Activated CD8-positive, alpha-beta memory T cell treated with anti-CD3 and anti-CD28 coated beads, Interleukin-2, amount 50 U/mL, for 1 hour (primary cell): ENCODE measurements around the gene GADL1.

Source experiments
- DNase-seq: peaks from one replicate; pipeline ENCODE4 v3.0.0-alpha.2; 2020; ENCODE audit errors: extremely low read depth

Gene GADL1

GRCh38 chr3:30878862-30879261 lies 15.6 kb downstream of the GADL1 start:
- DNase-seq: no peak

DNA sequence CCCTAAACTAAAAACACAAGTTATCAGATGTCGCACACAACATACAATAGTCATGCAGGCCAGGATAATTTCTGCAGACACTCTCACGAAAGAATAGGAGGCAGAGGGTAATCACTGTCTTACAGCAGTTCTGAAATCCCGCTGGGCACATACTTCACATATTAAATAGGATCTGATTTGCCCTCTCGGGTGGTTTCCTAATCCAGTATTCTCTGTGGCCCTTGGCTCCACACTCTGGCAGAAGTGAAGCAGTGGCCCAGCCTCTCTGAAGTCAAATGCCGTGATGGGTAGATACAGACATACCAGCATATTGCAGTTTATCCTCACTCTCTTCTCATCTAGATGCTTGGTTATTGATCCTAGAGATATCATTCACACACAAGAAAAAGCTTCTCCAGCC lies 19.0 kb downstream of the GADL1 start:
- no peak for DNase-seq

DNA sequence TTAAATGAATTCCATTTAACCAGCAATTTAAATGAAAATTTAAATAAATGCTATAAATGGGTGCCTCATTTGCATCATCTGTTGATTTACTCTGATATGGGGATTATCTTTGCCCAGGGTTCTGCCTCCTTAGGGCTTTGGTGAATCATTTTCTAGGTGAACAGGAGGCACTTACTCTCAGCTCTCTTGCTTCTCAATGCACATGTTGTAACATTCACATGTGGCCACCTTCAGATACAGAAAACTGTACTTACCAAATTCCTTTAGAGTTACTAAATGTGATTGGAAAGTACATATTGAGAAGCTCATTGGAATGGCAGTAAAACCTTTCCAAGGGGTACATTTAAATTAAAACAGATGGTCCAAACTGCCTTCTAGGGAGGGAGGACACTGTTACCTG lies 20.8 kb downstream of the GADL1 start:
- no peak for DNase-seq

DNA sequence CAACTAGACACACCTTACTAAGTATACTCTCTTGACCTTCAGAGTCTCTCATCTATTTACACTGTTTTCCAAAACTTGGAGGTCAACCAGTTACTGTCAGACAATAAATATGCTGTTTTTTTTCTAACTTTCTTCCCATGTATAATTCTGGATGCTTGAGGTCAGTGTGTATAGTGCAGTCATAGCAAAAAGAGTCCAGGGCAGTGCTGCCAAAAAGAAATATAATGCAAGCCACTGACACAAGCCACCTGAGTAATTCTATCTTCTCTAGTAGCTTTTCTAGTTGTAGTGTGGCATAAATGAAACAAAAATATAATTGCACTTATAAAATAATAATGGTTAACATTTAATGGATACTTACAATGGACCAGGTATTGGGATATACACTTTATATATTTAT lies 21.6 kb downstream of the GADL1 start:
- DNase-seq: no peak

- DNase-seq: no peak
These were observed 22.7 kb downstream of the GADL1 start for GRCh38 chr3:30871720-30872119.

DNA sequence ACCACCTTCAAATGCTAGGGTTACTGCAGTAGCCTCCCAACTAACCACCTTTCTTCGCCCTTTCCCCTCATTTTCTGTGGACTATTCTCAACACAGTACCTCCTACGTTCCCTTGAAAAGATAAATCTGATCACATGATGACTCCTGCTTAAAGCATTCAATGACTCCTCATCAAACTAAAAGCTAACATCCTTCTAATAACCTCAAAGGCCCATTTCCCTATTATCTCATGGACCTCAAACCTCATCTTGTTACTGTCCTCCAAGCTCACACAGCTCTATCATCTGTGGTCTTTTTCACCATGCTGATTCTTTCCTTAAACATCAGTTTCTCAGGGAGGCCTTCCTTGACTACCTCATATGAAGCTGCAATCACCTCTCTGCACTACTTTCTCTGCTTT lies 29.6 kb downstream of the GADL1 start:
- DNase-seq: no peak

GRCh38 chr3:30864132-30864531 lies 30.3 kb downstream of the GADL1 start:
- no peak for DNase-seq

- no peak for DNase-seq
These were observed 32.5 kb downstream of the GADL1 start for GRCh38 chr3:30862004-30862403.

- no peak for DNase-seq
These were observed 35.5 kb downstream of the GADL1 start for GRCh38 chr3:30858894-30859389.

GRCh38 chr3:30855400-30856292 lies 38.8 kb downstream of the GADL1 start:
- no peak for DNase-seq

GRCh38 chr3:30852833-30853232 lies 41.6 kb downstream of the GADL1 start:
- no peak for DNase-seq

DNA sequence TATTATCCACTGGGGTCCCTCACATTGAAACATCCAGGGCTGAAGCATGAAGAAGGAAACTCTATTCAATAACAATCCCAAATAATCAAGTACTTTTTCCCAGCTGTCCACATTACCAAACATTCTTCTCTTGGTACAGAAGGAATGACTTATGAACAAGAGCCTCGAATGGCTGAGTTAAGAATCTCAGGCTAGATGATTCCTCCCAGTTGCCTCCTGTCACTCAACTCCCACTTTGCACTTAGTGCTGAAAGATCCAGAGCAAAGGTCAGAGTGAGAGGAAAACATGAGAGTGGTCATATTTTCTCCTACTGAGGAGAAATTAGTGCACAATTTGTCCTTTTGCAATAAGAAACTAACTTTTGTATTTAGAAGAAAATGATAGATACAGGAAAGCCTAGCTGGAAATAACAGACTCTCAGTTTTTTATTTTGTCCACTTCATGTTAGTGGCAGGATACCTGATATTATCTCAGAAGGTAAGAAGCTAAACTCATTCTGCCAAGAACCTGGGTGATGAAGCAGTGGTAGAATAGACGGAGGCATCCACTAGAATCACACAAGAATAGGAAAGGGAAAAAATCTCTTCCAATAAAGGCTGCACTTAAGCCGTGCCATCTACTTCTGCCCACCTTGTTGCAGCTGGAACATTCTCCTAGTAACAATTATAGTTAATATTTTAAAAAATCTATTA lies 46.2 kb downstream of the GADL1 start:
- DNase-seq: no peak

- no peak for DNase-seq
These were observed 46.9 kb downstream of the GADL1 start for GRCh38 chr3:30847592-30847991.

- no peak for DNase-seq
These were observed 48.9 kb downstream of the GADL1 start for GRCh38 chr3:30845606-30846005.

- DNase-seq: no peak
These were observed 50.6 kb downstream of the GADL1 start for GRCh38 chr3:30843877-30844276.

- no peak for DNase-seq
These were observed 58.3 kb downstream of the GADL1 start for GRCh38 chr3:30836141-30836540.

GRCh38 chr3:30835667-30836066 lies 58.8 kb downstream of the GADL1 start:
- DNase-seq: no peak

DNA sequence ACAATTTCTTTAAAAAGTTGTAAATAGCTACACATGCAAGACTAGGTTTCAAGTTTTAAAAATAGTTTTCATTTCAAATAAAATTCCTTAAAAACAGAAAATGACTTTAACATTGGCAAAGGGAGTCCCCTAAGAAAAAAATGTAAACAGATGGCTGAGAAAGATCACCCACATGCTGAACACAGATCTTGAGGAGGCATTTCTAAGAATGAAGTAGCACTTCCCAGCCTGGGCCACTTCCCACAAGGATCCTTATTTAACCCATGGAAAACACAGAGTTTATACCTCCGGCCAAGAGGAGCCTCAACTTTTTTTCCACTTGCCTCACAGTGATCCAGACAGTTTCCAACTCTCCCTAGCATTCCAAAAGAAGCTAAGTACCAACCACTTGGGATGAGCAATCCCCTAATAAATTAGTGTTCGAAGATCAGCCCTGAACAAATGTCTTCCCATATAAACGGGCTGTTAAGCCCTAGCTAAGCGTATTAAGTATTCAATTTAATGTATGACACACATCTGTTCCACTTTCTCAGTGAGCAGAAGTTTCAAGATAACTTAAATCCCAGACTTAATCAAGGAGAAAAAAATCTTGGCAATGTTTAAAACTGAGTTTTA lies 61.4 kb downstream of the GADL1 start:
- DNase-seq: no peak

DNA sequence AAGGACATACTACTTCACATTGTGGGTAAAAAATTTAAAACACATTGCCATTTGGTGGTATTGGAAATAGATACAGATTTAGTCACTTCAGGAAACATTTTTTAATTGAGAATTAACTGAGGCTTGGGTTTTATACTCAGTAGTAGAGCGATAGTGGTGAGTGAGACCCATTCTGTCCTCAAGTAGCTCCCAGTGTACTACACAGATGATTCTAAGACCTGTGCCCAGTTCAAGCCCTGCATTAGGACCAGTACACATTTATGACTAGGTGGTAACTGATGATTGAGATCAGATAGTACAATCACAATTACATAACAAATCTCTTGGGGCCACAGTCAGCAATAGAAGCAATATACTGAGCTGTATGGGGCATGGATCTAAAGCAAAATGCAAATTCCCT lies 67.4 kb downstream of the GADL1 start:
- no peak for DNase-seq

DNA sequence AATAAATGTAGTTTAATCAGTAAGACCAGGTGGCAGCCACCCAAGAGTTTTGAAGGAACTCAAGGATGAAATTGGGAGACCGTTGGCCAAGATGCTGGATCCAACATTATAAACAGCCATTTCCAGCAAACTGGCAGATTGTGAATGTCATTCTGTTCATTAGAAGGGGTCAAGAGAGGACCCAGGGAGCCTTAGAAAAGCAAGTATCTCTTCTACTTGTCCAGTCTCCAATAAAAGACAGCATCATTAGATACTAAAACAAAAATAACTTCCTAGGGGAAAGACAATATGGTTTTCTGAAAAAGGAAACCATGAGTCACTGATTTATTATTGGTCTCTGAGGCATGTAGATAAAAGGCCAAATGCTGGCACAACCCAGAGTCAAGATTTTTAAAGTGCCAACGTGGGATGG lies 67.9 kb downstream of the GADL1 start:
- no peak for DNase-seq

DNA sequence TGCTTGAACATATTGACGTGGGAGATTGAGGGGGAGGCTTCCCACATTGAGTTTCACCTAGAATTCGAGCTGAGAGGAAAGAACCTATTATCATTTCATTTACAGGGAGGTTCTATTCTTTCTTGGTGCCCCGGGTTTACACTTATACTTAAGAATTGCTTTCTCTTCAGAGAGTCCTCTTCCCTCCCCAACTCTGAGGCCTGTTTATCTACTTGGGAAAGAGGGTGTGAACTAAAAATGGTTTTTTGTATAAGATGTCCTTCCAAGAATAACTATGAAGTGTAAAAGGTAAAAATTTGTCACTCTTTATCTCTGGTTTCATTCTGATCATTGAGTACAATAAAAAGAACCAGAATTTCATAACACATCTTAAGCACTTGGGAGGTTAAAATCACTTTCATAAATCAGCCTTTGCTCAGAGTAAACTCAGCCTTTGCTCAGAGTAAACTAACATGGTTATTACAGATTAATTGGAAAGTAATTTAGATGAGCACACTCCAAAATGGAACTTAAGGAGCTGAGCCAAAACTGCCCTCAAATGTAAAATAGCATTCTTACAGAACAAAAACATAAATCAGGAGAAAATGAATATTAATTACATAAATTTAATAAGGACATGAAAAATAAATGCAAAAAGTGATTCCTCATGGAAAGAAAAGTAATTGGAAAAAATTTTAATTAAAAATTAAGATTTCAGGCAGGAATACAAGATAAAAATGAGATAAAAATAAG lies 75.2 kb downstream of the GADL1 start:
- DNase-seq: no peak

DNA sequence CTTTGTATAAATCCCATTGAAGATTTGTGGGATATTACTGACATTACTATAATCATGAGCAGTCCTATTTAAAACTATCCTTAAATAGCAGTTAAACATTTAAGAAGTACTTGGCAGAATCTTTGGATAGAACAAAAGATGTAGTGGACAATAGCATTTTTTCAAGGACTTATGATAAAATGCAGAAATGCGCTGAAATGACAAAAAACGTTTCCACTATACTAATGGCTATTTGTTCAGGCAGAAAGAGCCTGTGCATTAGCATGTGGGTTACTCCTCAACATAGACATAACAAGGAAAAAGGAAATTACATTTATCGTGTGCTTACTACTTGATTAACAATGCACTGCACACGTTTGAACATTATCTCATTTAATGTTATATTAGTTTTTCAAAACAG lies 80.7 kb downstream of the GADL1 start:
- DNase-seq: no peak
